ENCODE results near the gene SVOP.

- TF ChIP-seq CTCF (IDR thresholded peaks at IDR 0.05) (no peak), POLR2A (IDR thresholded peaks at IDR 0.05) (no peak)
These were observed 98.9 kb downstream of the SVOP start for GRCh38 chr12:108921946-108922345.

All from testis (tissue), 2 donors.